HG02943 (cell line): Measurements from ENCODE around the gene SLC17A9.
A peak's percentile ranks its signal among the peaks of the same experiment; 100 is the strongest.
"Not testable (repeated sequence)": the region's sequence is repeated elsewhere in the genome, so short reads cannot be mapped to it uniquely, and the experiment has no call there.

Experiments used
- ATAC-seq: cut with Tn5 transposase; IDR thresholded peaks from one replicate; pipeline ENCODE4 v1.9.1; 2021; ENCODE audit warnings: mild to moderate bottlenecking, low read depth, moderate library complexity; ENCODE audit not compliant: unreplicated experiment

Gene SLC17A9

DNA sequence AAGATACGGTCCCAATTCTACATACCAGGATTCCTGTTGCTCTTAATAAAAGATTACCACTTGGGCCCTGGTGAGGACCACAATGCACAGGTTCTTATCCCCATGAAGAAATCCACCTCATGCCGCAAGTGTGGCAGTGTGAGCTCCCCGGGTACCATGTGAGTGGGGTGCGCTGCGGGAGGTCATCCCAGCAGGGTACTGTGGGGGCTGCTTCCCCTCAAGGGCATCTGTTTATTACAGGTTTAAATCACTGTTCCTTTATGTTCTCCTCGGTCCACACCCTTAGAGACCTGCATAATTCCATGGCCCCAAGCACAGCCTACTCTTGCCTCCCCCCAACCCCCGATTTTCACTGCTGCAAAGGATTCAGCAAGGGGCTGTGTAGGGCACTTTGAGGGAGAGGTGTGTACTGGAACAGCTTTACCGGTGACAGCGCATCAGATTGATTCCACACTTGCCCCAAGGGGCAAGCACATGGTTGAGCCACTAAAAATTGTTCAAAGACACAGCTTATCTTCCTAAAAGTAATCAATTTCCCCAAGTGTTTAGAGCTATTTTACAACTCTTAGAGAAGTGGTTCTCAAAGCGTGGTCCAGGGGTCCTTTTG, 32.4 kb upstream of the SLC17A9 start:
- ATAC-seq = no peak

DNA sequence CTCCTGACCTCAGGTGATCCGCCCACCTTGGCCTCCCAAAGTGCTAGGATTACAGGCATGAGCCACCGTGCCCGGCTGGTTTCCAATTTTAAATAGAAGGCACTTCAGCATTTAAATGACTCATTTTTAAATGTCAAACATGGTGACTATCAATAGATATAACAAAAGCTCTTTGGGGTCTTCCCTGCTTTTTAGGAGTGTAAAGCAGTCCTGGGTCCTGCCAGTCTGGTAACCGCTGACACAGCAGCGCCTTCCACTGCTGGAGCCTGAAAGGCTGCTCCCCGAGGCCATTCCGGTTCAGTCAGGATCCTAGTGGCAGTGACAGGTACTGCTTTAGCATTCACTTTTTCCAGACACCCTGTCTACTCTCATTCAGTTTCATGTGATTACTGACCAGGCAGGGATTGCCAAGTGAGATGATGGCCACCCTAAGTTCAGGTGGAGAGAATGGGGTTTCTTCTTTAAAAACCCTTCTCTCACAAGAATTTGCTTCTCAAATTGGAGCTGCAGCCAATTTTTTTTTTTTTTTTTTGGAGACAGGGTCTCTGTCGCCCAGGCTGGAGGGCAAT, 31.3 kb upstream of the SLC17A9 start:
- ATAC-seq = no peak

DNA sequence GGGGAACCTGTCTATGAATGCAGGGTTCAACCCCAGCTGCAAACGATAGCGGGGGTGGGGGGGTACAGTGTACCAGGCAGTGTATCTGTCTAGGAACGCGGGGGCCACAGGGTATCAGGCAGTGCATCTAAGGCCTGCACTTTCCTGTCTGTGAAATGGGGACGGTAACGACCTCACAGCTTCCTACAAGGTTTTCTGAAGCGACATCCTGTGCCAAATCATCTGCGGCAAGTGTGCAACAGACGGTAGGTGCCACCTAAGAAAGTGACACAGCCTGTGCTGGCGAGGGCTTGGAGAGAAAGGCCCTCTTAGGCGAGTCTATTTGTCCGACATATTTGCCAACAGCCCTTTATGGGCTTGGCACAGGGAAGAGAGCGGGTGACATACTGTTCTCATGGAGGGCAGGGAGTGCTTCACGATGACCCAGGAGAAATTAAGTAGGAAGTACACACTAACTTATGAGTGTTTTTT, 30.0 kb upstream of the SLC17A9 start:
- ATAC-seq = no peak

DNA sequence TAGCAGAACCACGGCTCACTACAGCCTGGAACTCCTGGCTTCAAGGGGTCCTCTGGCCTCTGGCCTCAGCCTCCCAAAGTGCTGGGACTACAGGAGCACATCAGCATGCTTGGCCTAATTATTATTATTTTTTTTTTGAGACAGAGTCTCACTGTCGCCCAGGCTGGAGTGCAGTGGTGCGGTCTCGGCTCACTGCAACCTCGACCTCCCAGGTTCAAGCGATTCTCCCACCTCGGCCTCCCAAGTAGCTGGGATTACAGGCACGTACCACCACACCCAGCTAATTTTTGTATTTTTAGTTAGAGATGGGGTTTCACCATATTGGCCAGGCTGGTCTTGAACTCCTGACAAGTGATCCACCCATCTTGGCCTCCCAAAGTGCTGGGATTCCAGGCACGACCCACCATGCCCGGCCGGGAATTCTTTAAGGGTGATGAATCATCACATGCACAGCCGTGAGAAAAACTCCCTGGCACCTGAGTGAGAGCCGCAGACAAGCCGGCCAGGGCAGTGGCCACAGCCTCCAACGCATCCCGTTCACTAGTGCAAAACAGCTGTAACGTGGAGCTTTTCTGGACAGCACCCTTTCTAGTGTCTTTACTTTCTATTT, 29.3 kb upstream of the SLC17A9 start:
- not testable (repeated sequence) for ATAC-seq

DNA sequence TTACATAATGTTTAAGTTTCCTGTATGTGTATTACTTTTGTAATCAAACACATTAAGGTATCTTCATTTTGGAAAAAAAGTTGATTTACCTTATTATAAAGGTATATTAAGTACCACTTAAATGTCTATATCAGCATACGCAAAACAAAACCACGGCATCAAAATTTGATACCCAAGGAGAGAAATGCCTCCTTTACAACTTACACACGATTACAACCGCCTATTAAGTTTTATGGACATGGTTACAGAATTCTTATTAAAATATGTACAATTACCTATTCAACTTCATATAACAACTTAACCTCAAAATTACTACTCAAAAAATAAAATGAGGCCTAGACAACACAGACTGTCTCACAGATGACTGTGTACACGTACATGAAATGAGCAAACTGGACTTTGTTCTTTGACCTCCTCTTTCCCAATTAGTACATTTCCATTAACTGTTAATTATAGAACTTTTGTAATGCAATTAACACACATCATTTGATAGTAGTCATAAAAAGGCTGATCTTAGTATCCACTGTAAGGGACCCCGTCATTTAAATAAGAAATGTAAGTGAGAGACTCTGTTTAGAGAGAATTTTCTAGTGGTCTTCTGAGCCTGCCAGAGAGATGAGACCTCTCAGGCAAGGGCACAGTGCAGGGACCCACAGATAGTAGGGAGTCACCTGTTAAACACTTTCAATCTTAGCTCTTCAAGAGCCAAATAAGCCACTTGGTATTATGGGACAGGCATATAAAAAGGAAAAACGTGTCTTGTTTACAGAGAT, 28.7 kb upstream of the SLC17A9 start:
- ATAC-seq = no peak

DNA sequence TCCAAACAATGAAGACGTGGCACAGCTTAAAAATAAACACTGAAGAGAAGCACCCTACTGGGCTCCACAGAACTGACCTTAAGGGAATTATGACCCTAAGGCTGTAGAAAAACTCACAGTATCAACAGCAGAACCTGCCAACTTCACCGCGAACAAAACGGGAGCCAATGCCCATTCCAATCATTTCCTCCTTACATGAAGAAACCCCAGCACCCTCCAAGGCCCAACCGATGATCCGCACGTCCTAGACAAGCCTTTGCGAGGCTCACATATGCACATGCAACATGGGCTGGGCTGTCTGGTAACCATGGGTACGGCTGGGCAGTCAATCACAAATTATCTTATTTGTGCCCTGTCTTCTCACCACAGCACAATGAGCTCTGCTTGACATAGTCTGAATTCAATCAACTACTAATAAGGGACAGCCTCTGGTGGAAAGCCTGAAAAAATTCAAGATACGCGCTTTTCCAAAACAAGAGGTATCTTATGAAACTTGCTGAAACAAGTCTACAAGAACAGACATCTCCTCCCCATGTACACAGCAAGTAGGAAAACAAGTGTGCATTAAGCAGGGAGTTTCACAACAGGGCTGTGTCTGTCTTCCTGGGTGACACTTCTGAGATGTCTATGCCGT, 27.9 kb upstream of the SLC17A9 start:
- no peak for ATAC-seq

DNA sequence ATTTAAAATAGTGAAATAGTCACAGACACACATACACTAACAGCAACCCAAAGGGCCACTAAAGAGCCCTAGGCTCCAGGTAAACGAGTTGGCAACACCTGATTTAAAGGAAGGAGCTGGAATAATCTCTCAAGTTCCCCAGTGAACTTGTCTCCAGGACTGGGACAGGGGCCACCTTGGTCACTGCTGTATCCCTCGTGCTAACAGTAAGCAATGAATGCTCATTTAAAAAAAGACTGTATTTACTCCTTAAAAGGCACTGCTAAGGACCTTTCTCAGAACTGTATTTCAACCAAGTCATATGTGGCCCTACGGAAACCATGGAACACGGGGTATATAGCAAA, 27.5 kb upstream of the SLC17A9 start:
- ATAC-seq = no peak

DNA sequence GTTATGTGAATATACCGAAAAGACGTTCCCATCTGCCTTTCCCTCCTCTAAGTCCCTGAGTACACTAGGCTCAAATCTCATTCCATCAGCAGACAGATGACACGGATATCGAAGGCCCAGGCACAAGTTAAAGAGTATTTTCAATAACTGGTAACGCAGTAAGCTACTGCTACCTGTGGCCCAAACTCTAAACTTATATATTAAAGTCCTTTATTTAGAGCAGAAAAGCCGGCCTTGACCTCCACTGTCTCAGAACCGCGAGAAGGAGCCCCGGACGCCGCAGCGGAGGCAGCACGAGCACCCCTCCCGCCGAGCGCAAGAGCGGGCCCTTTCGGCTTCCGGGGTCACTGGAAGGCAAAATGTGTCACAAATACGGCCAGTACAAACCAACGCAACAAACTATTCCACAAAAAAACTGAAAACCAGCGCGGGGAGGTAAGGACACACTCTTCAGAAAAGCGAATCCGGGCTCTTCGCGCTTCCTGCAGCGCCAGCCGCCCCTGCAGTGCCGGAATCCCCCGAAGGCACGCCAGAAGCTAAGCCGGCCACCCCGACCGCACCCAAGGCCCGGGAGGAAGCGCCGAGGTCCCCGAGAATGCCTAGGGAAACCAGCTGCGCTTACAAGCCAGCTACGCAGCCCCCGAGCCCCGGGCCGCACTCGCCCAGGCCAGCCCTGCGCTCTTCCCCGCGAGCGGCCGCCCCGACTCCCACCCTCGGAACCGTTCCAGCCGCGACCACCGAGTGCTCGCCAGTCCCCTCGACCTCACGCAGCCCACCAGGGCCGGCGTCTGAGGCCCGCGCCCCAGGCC, 26.9 kb upstream of the SLC17A9 start:
- peak; percentile 24 for ATAC-seq

DNA sequence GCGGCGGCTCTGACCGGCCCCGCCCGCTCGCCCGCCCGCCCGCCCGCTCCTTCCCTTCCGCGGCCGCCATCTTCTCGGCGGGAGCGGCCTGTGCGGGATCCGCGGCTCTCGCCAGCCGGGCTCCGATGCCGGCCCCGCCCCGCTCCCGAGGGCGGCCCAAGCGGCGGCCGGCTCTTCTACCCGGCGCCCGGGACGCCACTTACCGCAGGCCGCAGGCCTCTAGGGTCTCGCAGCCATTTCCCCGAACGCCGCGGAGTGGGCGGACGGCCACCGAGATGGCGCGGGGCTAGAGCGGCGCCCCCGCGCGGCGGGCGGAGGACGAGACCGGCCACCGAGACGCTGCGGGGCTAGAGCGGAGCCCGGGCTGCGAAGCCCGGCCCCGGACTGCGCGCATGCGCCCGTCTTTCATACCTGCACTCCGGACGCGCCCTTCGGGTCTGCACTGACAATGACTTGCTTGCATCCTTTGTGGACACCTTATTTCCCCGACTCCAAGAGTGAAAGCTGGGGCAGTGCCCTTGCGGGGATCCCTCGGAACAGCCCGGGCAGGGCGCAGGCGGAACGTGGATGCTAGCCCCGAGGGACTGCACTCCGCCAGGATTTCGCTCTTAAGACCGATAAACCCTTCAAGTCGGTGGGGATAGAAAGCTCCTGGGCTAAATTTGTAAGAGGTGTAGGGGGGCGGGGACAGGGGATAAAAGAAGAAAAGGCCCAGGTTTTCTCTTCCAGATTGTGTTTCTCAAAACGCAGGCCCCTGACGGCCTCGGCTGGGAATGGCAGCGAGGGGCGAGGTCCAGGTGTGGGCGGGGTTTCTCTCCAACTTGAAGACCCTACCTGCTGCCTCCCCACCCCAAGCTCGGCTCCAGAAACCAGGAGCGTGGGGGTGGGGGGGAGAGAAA, 26.0 kb upstream of the SLC17A9 start, which contains the start of gene DIDO1:
TSS of gene DIDO1 (minus strand) at position 277 of the 899 bp plus-strand sequence.
- ATAC-seq = peak; percentile 71

DNA sequence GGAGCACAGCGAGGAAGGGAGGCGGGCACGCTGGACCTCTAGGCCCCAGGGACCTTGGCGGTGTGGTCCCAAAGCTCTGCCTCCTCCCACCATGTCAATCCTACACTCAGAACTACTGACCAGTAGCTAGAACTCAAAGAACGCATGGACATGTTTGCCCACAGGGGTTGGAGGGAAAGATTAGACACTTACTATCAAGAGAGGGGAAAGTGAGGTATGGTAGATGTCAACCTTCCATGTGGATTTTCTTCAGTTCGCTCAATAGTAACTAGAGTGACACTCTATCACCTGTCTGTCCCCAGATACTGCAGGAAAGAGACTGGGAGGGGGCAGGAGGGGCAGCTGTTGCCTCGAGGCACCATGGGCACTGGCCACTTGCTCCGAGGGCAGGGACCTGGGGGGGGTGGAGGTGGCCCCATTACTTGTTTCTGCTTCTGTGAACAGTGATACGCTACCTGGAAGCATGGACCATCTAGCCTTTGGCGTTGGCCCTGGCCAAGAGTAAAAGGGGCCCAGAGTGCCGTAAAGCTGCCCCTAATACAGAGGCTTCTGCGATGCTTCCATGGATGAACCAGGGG, 25.3 kb upstream of the SLC17A9 start:
- ATAC-seq = no peak

DNA sequence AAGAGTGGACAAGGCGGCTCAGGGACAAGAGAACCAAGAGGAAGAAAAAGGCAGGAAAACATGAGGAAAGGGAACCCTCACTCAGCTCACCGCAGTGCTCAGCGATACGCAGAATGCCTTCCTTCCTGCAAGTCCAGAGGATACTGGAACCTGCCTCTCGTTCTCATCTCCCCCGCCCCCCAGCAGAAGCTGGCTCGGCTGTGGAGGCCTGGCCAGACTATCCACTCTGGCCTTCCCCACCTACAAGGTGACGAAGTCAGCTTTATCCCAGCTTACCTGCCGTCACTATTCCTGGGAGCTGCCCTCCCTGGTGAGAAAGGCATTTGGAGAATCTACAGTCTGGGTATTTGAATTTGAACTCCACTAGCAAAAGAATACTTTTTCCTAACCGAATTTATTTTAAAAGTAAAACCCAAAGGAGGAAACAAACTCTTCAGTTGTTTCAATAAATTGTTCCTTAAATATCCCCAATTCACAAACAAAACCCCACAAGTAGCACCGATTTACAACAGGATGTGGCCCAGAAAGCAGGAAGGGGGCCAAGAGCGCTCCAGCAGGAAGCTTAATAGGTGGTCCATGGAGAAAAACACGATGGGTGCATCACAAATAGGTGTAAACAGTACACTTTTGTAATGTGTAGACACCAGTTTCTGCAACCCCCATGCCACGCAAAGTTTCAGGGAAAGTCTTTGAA, 24.1 kb upstream of the SLC17A9 start:
- ATAC-seq = no peak

DNA sequence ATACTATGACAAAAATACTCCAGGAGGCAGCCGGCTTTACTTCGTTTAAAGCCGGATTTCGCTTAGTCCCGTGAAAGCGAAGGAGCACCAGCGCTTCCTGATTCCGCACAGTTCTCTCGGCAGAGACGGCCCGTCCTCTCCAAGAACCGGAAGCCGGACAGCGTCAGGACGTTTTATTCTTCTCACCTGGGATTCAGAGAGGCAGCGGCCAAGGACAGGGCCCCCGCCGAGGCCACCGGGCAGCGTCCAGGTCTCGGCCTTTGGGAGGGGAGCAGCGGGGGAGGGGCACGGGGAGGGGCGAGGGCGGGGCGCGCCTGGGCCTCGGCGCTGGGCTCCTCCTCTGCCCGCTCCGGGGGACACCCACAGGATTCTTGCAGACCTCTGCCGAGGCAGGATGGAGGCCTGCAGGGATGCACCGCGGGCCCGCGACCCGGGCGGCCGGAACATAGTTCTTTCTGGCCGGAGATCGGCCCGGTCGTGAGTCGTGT, 23.4 kb upstream of the SLC17A9 start:
- no peak for ATAC-seq

DNA sequence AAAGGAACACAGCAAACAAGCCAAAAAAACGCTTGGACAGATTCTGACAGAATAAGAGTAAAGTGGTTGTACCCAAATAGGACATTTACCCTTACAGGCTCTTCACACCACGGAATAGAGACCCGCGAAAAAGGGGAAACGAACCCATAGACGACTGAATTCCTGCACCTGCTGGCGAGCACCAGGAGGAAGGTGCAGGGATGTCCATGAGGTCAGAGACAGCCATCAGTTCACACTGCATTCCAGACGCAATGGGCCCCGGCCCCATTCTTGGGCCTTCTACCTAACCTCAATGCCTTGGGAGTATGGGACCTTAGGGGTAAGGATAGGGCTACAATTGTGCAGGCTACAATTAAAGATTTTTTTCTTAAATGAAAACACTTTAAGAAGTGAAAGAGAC, 21.0 kb upstream of the SLC17A9 start:
- no peak for ATAC-seq

DNA sequence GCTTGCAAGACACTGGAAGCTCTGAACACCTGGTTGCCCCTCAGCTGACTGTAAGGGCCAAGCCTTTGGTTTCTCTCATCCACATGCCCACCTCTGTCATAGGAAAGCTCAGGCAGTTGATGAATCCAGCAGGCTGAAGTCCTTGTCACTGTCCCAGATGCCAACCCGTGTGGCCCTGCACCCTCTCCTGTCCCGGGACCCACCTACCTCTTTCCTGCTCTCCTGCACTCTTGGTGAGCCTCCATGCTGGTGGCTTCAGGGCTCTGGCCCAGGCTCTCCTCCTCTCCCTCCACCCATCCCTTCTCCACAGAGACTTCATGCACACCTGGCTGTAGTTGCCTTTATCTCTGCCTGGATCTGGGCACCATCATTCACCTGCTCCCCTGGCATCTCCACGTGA, 18.5 kb upstream of the SLC17A9 start:
- no peak for ATAC-seq

DNA sequence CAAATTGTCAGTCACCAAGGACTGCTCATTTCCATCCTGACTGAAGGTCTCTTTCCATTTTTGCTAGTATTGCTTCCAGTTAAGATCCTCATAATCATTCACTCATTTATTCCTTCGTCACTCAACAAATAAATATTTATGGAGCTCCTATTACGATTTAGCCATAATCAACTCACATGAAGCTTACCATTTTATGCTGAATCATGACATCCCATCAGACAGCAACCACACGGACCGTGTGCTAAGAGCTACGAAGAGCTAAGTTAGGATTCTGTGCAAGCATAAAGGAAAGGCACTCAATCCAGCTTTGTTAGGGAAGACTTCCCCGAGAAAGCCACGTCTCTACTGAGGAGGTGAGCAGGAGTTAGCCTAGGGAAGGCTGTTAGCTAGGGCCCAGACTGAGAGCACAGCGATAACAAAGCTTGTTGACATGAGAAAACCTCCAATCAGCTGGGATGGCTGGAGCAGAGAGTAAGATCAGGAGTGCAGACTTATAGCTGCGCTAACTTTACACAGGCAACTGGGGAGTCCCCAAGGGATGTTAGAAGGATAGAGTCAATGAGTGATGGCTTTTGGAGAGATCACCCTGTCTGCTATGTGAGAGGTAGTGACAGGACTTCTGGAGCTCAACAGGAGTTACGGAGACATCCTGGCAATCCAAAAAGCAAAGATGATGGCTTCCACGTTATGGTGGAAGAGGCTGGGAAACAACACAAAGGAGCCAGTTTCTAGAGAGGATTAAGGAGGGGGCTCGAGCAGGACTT, 17.1 kb upstream of the SLC17A9 start:
- no peak for ATAC-seq

DNA sequence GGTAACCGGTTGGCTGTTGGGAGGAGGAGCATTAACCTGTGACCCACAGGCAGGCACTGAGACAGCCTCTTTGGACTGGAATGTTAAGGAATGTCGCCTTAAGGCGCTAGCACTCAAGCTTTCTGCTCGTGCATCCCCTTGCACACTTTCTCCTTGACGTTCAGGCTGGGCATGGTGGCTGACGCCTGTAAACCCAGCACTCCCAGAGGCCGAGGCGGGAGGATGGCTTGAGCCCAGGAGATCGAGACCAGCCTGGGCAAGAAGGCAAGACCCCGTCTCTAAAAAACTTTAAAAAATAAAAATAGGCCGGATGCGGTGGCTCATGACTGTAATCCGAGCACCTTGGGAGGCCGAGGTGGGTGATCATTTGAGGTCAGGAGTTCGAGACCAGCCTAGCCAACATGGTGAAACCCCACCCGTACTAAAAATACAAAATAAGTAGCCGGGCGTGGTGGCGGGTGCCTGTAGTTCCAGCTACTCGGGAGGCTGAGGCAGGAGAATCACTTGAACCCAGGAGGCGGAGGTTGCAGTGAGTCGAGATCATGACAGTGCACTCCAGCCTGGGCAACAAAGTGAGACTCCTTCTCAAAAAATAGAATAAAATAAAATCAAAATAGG, 16.4 kb upstream of the SLC17A9 start:
- ATAC-seq = no peak
